ENCODE measurements around the gene CCNF. TPM values are rescaled to one million over a fixed set of nuclear protein-coding genes. Genes with fewer than 3 reads are reported as not detected.

Gene CCNF
- total RNA-seq, 1 donor from 2014 or later: 41.6 TPM

DNA sequence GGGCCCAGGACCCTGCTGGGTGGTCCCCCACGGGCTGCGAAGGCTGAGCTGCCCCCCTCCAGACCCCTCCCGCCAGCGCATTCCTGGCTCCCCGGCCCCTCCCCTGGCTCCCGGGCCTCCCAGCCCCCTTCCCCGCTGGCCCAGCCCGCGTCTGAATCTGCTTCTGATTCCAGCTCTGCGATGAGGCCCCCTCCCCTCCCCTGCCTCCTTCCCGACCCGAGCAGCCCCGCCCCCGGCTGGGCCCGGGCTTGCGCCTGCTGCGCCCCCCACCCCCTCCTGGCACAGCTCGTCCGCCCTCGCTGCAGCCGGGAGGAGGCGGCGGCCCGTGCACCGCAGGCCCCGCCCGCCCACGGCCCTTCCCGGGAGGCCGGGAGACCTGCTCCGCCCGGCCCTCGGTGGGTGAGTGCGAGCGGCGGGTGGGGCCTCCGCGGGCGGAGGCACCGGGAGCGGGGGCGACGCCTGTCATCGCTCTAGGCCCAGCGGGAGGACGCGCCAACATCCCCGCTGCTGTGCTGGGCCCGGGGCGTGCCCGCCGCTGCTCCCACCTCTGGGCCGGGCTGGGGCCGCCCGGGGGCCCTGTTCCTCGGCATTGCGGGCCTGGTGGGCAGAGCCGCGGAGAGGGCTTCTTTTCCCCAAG lies 41.9 kb downstream of the CCNF start, which contains the start of gene NTN3:
Gene NTN3 (plus strand): TSS at position 282 of the 637 bp plus-strand sequence. CDS start 405 bp downstream, outside the sequence.
- no peaks in the 10 kb centered on the region for H3K36me3 ChIP-seq
- H4K20me1 ChIP-seq (ENCODE audit: low read depth): peaks cover 28% of the 10 kb centered on the region
- no peak within 1 kb of the TSS for H3K27ac Mint-ChIP-seq
- no peak within 1 kb of the TSS for H3K9ac ChIP-seq
- H3K4me3 ChIP-seq: peak within 1 kb of the TSS; percentile 48
- no peak within 1 kb of the TSS for H2AFZ ChIP-seq (replicated peaks)
- H3K9me3 Mint-ChIP-seq: no peaks in the 10 kb centered on the region
- DNase-seq (ENCODE audit: low spot score): peak; percentile 88
- peaks cover 16% of the 10 kb centered on the region for H3K27me3 Mint-ChIP-seq (ENCODE audit: insufficient read depth, low read depth)
- no peaks in the 10 kb centered on the region for H3K9me3 ChIP-seq (ENCODE audit: low read depth)
- peak within 1 kb of the TSS; percentile 89 for H3K4me2 ChIP-seq
- TF ChIP-seq, protein P1, sequence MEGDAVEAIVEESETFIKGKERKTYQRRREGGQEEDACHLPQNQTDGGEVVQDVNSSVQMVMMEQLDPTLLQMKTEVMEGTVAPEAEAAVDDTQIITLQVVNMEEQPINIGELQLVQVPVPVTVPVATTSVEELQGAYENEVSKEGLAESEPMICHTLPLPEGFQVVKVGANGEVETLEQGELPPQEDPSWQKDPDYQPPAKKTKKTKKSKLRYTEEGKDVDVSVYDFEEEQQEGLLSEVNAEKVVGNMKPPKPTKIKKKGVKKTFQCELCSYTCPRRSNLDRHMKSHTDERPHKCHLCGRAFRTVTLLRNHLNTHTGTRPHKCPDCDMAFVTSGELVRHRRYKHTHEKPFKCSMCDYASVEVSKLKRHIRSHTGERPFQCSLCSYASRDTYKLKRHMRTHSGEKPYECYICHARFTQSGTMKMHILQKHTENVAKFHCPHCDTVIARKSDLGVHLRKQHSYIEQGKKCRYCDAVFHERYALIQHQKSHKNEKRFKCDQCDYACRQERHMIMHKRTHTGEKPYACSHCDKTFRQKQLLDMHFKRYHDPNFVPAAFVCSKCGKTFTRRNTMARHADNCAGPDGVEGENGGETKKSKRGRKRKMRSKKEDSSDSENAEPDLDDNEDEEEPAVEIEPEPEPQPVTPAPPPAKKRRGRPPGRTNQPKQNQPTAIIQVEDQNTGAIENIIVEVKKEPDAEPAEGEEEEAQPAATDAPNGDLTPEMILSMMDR (IDR thresholded peaks at IDR 0.05): no peak
- TF ChIP-seq EZH2 (IDR thresholded peaks at IDR 0.05): no peak
- TF ChIP-seq EZH2phosphoT487 (IDR thresholded peaks at IDR 0.05): no peak
- H3F3A ChIP-seq (ENCODE audit: low read depth): peaks cover 62% of the 10 kb centered on the region
- peak within 1 kb of the TSS; percentile 48 for H3K4me3 Mint-ChIP-seq
- peaks cover 49% of the 10 kb centered on the region for H3K27me3 ChIP-seq
- H3K4me1 ChIP-seq: peaks cover 46% of the 10 kb centered on the region
- H3K4me1 Mint-ChIP-seq: peaks cover 24% of the 10 kb centered on the region
- no peaks in the 10 kb centered on the region for H3K36me3 Mint-ChIP-seq
- peaks cover under 1% of the 10 kb centered on the region for H3K79me2 ChIP-seq (ENCODE audit: low read depth)
- no peak within 1 kb of the TSS for H3K27ac ChIP-seq

DNA sequence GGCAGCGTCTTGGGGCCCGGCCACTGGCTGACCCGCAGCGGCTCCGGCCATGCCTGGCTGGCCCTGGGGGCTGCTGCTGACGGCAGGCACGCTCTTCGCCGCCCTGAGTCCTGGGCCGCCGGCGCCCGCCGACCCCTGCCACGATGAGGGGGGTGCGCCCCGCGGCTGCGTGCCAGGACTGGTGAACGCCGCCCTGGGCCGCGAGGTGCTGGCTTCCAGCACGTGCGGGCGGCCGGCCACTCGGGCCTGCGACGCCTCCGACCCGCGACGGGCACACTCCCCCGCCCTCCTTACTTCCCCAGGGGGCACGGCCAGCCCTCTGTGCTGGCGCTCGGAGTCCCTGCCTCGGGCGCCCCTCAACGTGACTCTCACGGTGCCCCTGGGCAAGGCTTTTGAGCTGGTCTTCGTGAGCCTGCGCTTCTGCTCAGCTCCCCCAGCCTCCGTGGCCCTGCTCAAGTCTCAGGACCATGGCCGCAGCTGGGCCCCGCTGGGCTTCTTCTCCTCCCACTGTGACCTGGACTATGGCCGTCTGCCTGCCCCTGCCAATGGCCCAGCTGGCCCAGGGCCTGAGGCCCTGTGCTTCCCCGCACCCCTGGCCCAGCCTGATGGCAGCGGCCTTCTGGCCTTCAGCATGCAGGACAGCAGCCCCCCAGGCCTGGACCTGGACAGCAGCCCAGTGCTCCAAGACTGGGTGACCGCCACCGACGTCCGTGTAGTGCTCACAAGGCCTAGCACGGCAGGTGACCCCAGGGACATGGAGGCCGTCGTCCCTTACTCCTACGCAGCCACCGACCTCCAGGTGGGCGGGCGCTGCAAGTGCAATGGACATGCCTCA lies 42.6 kb downstream of the CCNF start:
- no peak overlapping the region for H3K27ac ChIP-seq
- H3K27ac Mint-ChIP-seq: no peak overlapping the region
- peaks cover 56% of the 10 kb centered on the region for H3K27me3 ChIP-seq
- H3K4me3 ChIP-seq: peak overlapping the region; percentile 48
- peaks cover 36% of the 10 kb centered on the region for H4K20me1 ChIP-seq (ENCODE audit: low read depth)
- H3K36me3 Mint-ChIP-seq: no peaks in the 10 kb centered on the region
- peaks cover 8% of the 10 kb centered on the region for H3K79me2 ChIP-seq (ENCODE audit: low read depth)
- peak overlapping the region; percentile 89 for H3K4me2 ChIP-seq
- TF ChIP-seq EZH2phosphoT487 (IDR thresholded peaks at IDR 0.05): peak; percentile 33
- TF ChIP-seq, protein P1 (IDR thresholded peaks at IDR 0.05): no peak
- no peak overlapping the region for H2AFZ ChIP-seq (replicated peaks)
- DNase-seq (ENCODE audit: low spot score): peak; percentile 50
- peaks cover 30% of the 10 kb centered on the region for H3K4me1 Mint-ChIP-seq
- H3K9ac ChIP-seq: no peak overlapping the region
- peaks cover 16% of the 10 kb centered on the region for H3K27me3 Mint-ChIP-seq (ENCODE audit: insufficient read depth, low read depth)
- H3K9me3 Mint-ChIP-seq: no peaks in the 10 kb centered on the region
- H3K9me3 ChIP-seq (ENCODE audit: low read depth): no peaks in the 10 kb centered on the region
- H3F3A ChIP-seq (ENCODE audit: low read depth): peaks cover 60% of the 10 kb centered on the region
- peaks cover 47% of the 10 kb centered on the region for H3K4me1 ChIP-seq
- H3K4me3 Mint-ChIP-seq: no peak overlapping the region
- no peaks in the 10 kb centered on the region for H3K36me3 ChIP-seq

DNA sequence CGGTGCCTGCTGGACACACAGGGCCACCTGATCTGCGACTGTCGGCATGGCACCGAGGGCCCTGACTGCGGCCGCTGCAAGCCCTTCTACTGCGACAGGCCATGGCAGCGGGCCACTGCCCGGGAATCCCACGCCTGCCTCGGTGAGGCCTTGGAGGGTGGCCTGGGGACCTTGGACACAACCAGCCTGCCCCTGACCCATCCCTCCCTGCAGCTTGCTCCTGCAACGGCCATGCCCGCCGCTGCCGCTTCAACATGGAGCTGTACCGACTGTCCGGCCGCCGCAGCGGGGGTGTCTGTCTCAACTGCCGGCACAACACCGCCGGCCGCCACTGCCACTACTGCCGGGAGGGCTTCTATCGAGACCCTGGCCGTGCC lies 43.2 kb downstream of the CCNF start:
- no peaks in the 10 kb centered on the region for H3K9me3 Mint-ChIP-seq
- H2AFZ ChIP-seq (replicated peaks): no peak overlapping the region
- no peaks in the 10 kb centered on the region for H3K9me3 ChIP-seq (ENCODE audit: low read depth)
- no peak overlapping the region for H3K9ac ChIP-seq
- peaks cover 31% of the 10 kb centered on the region for H3K4me1 Mint-ChIP-seq
- no peak overlapping the region for H3K4me2 ChIP-seq
- TF ChIP-seq EZH2 (IDR thresholded peaks at IDR 0.05) (no peak), EZH2phosphoT487 (IDR thresholded peaks at IDR 0.05) (no peak)
- TF ChIP-seq, protein P1 (IDR thresholded peaks at IDR 0.05): no peak
- no peak overlapping the region for H3K4me3 ChIP-seq
- H3K4me3 Mint-ChIP-seq: peak overlapping the region; percentile 80
- no peak overlapping the region for H3K27ac ChIP-seq
- peaks cover 10% of the 10 kb centered on the region for H3K79me2 ChIP-seq (ENCODE audit: low read depth)
- DNase-seq (ENCODE audit: low spot score): no peak
- peaks cover 12% of the 10 kb centered on the region for H3K27me3 Mint-ChIP-seq (ENCODE audit: insufficient read depth, low read depth)
- peaks cover 47% of the 10 kb centered on the region for H3K4me1 ChIP-seq
- H3K36me3 Mint-ChIP-seq: no peaks in the 10 kb centered on the region
- H3F3A ChIP-seq (ENCODE audit: low read depth): peaks cover 54% of the 10 kb centered on the region
- H3K27me3 ChIP-seq: peaks cover 59% of the 10 kb centered on the region
- no peak overlapping the region for H3K27ac Mint-ChIP-seq
- peaks cover 37% of the 10 kb centered on the region for H4K20me1 ChIP-seq (ENCODE audit: low read depth)
- H3K36me3 ChIP-seq: no peaks in the 10 kb centered on the region
